ENCODE results near the gene PLEKHH2. TPM values are rescaled to one million over a fixed set of nuclear protein-coding genes. Genes with fewer than 3 reads are reported as not detected.

The PLEKHH2 gene
- total RNA-seq, 6 experiments from 2014 or later = 0.09 to 0.33 (median 0.24) TPM; not detected in 1

GRCh38 chr2:43731211-43731610 is 94.2 kb downstream of the PLEKHH2 start:
- H3K27me3 Mint-ChIP-seq (ENCODE audit: insufficient read depth) = no peaks in the 10 kb centered on the region

GRCh38 chr2:43736637-43737036 is 99.6 kb downstream of the PLEKHH2 start:
- H3K36me3 Mint-ChIP-seq (ENCODE audit: low read depth) = no peaks in the 10 kb centered on the region
- H3K9me3 Mint-ChIP-seq = no peaks in the 10 kb centered on the region
- no peak for TF ChIP-seq CTCF (IDR thresholded peaks at IDR 0.05)
- DNase-seq = no peak
- peaks cover 25% of the 10 kb centered on the region for H3K4me1 Mint-ChIP-seq (ENCODE audit: low read depth)
- peak overlapping the region; percentile 82; the same call in 1 of the 2 replicates for H3K27ac Mint-ChIP-seq
- H3K4me3 Mint-ChIP-seq = no peak overlapping the region
- H3K27me3 Mint-ChIP-seq (ENCODE audit: insufficient read depth) = no peaks in the 10 kb centered on the region

More at GRCh38 chr2:43731211-43731610, 94.2 kb downstream of the PLEKHH2 start:
- Mint-ChIP-seq H3K4me3 (no peak overlapping the region), H3K4me1 (ENCODE audit: low read depth) (peaks cover 3% of the 10 kb centered on the region), H3K9me3 (no peaks in the 10 kb centered on the region), H3K36me3 (ENCODE audit: low read depth) (no peaks in the 10 kb centered on the region), H3K27ac (no peak overlapping the region)
- TF ChIP-seq CTCF (IDR thresholded peaks at IDR 0.05) = no peak
- no peak for DNase-seq

GRCh38 chr2:43737097-43737854 is 100.2 kb downstream of the PLEKHH2 start:
- H3K36me3 Mint-ChIP-seq (ENCODE audit: low read depth) = no peaks in the 10 kb centered on the region
- H3K27me3 Mint-ChIP-seq (ENCODE audit: insufficient read depth) = no peaks in the 10 kb centered on the region
- peak overlapping the region; percentile 82 for H3K27ac Mint-ChIP-seq
- DNase-seq = peak; percentile 79
- TF ChIP-seq CTCF (IDR thresholded peaks at IDR 0.05) = no peak
- peak overlapping the region; percentile 58 for H3K4me3 Mint-ChIP-seq
- H3K9me3 Mint-ChIP-seq = no peaks in the 10 kb centered on the region
- peaks cover 25% of the 10 kb centered on the region for H3K4me1 Mint-ChIP-seq (ENCODE audit: low read depth)

- H3K4me1 Mint-ChIP-seq (ENCODE audit: low read depth) = peaks cover 25% of the 10 kb centered on the region
- TF ChIP-seq CTCF (IDR thresholded peaks at IDR 0.05) = no peak
- H3K27ac Mint-ChIP-seq = peak overlapping the region; percentile 82
- H3K4me3 Mint-ChIP-seq = peak overlapping the region; percentile 58
- DNase-seq = no peak
- no peaks in the 10 kb centered on the region for H3K36me3 Mint-ChIP-seq (ENCODE audit: low read depth)
- H3K9me3 Mint-ChIP-seq = no peaks in the 10 kb centered on the region
- no peaks in the 10 kb centered on the region for H3K27me3 Mint-ChIP-seq (ENCODE audit: insufficient read depth)
These were observed 100.8 kb downstream of the PLEKHH2 start for GRCh38 chr2:43737855-43738254.

GRCh38 chr2:43738257-43738656 is 101.2 kb downstream of the PLEKHH2 start:
- no peak for DNase-seq
- Mint-ChIP-seq H3K4me1 (ENCODE audit: low read depth) (peaks cover 25% of the 10 kb centered on the region), H3K9me3 (no peaks in the 10 kb centered on the region), H3K27me3 (ENCODE audit: insufficient read depth) (no peaks in the 10 kb centered on the region), H3K36me3 (ENCODE audit: low read depth) (no peaks in the 10 kb centered on the region), H3K27ac (peak overlapping the region; percentile 82; the same call in 1 of the 2 replicates), H3K4me3 (peak overlapping the region; percentile 58; the same call in 1 of the 2 replicates)
- TF ChIP-seq CTCF (IDR thresholded peaks at IDR 0.05) = no peak

Measured in HFFc6 (cell line).